ENCODE data around the gene HHIPL1. TPM values are rescaled to one million over a fixed set of nuclear protein-coding genes. Genes with fewer than 3 reads are reported as not detected.
A peak's percentile ranks its signal among the peaks of the same experiment; 100 is the strongest.

Gene HHIPL1
- total RNA-seq, 2 donors from 2014 or later = 3.0 to 3.4 TPM

DNA sequence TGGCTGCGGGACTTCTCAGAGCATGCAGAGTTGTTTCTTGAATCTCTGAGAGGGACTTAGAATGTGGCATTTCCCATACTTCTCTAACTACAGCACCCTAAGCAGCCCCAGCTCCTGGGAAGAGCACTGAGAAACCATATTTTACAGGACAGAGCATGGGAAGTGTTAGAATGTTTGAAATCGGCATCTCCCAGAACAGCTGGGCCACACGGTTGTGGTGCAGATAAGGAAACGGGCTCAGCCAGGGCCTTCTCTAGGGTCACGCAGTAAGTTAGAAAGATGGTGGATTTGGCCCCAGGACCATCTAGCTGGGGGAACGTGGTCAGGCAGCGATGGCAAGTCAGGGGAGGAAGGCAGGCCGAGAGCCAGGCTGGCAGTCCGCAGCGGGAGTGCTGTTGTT lies 10.5 kb upstream of the HHIPL1 start:
- WGBS, 2 experiments (ENCODE audit: insufficient coverage in 1 of 2, insufficient read length in 1 of 2) = 90 to 91% methylated on average over 4 to 10 of the region's 10 CpGs
- Histone ChIP-seq H3K27me3 (ENCODE audit: control insufficient read depth, insufficient read depth, low read length, poor library complexity, severe bottlenecking) (no peaks in the 10 kb centered on the region), H3K4me1 (ENCODE audit: control insufficient read depth, insufficient read depth, low read length) (no peaks in the 10 kb centered on the region), H3K4me3 (ENCODE audit: low read length) (no peak overlapping the region), H3K9ac (ENCODE audit: extremely low read depth, low read length, poor library complexity, severe bottlenecking) (no peak overlapping the region), H3K27ac (ENCODE audit: low read depth, low read length) (no peak overlapping the region), H3K9me3 (ENCODE audit: control insufficient read depth, low read length) (no peaks in the 10 kb centered on the region), H3K36me3 (ENCODE audit: control insufficient read depth, insufficient read depth, low read length) (no peaks in the 10 kb centered on the region)
- Mint-ChIP-seq H3K27me3 (ENCODE audit: insufficient read depth) (no peaks in the 10 kb centered on the region), H3K36me3 (ENCODE audit: low read depth) (no peaks in the 10 kb centered on the region), H3K4me1 (no peaks in the 10 kb centered on the region), H3K9me3 (no peaks in the 10 kb centered on the region), H3K27ac (peak overlapping the region; percentile 7), H3K4me3 (no peak overlapping the region)
- no peak for DNase-seq
- TF ChIP-seq, protein P1, sequence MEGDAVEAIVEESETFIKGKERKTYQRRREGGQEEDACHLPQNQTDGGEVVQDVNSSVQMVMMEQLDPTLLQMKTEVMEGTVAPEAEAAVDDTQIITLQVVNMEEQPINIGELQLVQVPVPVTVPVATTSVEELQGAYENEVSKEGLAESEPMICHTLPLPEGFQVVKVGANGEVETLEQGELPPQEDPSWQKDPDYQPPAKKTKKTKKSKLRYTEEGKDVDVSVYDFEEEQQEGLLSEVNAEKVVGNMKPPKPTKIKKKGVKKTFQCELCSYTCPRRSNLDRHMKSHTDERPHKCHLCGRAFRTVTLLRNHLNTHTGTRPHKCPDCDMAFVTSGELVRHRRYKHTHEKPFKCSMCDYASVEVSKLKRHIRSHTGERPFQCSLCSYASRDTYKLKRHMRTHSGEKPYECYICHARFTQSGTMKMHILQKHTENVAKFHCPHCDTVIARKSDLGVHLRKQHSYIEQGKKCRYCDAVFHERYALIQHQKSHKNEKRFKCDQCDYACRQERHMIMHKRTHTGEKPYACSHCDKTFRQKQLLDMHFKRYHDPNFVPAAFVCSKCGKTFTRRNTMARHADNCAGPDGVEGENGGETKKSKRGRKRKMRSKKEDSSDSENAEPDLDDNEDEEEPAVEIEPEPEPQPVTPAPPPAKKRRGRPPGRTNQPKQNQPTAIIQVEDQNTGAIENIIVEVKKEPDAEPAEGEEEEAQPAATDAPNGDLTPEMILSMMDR (conservative IDR thresholded peaks at IDR 0.05) = no peak

DNA sequence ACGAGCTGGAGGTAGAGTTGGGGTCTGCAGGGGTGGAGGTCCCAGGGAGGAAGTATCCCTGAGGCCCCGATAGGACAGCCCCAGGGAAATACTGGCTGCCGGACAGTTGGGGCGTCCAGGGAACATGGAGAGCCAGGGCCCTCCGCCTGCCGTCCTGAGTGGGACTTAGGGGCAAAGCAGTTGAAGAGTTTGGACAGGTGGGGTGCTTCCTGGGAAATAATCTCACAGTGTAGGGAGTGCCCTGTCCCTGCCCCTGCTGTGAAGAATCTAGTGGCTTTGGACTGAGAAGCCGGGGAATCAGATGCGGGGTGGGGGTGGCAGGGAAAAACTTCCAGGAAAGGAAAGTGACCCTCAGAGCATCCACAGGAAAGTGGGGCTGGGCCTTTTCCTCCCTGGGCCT lies 9.8 kb upstream of the HHIPL1 start:
- Histone ChIP-seq H3K27me3 (ENCODE audit: control insufficient read depth, insufficient read depth, low read length, poor library complexity, severe bottlenecking) (no peaks in the 10 kb centered on the region), H3K9ac (ENCODE audit: extremely low read depth, low read length, poor library complexity, severe bottlenecking) (no peak overlapping the region), H3K36me3 (ENCODE audit: control insufficient read depth, insufficient read depth, low read length) (no peaks in the 10 kb centered on the region), H3K27ac (ENCODE audit: low read depth, low read length) (no peak overlapping the region), H3K4me1 (ENCODE audit: control insufficient read depth, insufficient read depth, low read length) (no peaks in the 10 kb centered on the region), H3K4me3 (ENCODE audit: low read length) (no peak overlapping the region), H3K9me3 (ENCODE audit: control insufficient read depth, low read length) (no peaks in the 10 kb centered on the region)
- H3K27me3 Mint-ChIP-seq (ENCODE audit: insufficient read depth) = no peaks in the 10 kb centered on the region
- TF ChIP-seq, protein P1 (conservative IDR thresholded peaks at IDR 0.05) = no peak
- WGBS, 2 experiments (ENCODE audit: insufficient coverage in 1 of 2, insufficient read length in 1 of 2) = 87% methylated on average over 6 to 8 of the region's 8 CpGs
- no peaks in the 10 kb centered on the region for H3K4me1 Mint-ChIP-seq
- no peak overlapping the region for H3K4me3 Mint-ChIP-seq
- H3K27ac Mint-ChIP-seq = no peak overlapping the region
- no peaks in the 10 kb centered on the region for H3K9me3 Mint-ChIP-seq
- no peak for DNase-seq
- no peaks in the 10 kb centered on the region for H3K36me3 Mint-ChIP-seq (ENCODE audit: low read depth)

GRCh38 chr14:99636487-99636886 lies 8.4 kb upstream of the HHIPL1 start:
- WGBS, 2 experiments (ENCODE audit: insufficient coverage in 1 of 2, insufficient read length in 1 of 2) = 90 to 91% methylated on average over 3 to 5 of the region's 5 CpGs
- no peaks in the 10 kb centered on the region for H3K27me3 Mint-ChIP-seq (ENCODE audit: insufficient read depth)
- no peak overlapping the region for H3K4me3 Mint-ChIP-seq
- no peak overlapping the region for H3K4me3 ChIP-seq (ENCODE audit: low read length)
- H3K36me3 ChIP-seq (ENCODE audit: control insufficient read depth, insufficient read depth, low read length) = no peaks in the 10 kb centered on the region
- no peaks in the 10 kb centered on the region for H3K27me3 ChIP-seq (ENCODE audit: control insufficient read depth, insufficient read depth, low read length, poor library complexity, severe bottlenecking)
- no peak overlapping the region for H3K9ac ChIP-seq (ENCODE audit: extremely low read depth, low read length, poor library complexity, severe bottlenecking)
- no peaks in the 10 kb centered on the region for H3K9me3 ChIP-seq (ENCODE audit: control insufficient read depth, low read length)
- DNase-seq = no peak
- H3K36me3 Mint-ChIP-seq (ENCODE audit: low read depth) = no peaks in the 10 kb centered on the region
- TF ChIP-seq, protein P1 (conservative IDR thresholded peaks at IDR 0.05) = peak; percentile 18
- H3K9me3 Mint-ChIP-seq = no peaks in the 10 kb centered on the region
- H3K27ac Mint-ChIP-seq = no peak overlapping the region
- H3K27ac ChIP-seq (ENCODE audit: low read depth, low read length) = no peak overlapping the region
- no peaks in the 10 kb centered on the region for H3K4me1 Mint-ChIP-seq
- H3K4me1 ChIP-seq (ENCODE audit: control insufficient read depth, insufficient read depth, low read length) = no peaks in the 10 kb centered on the region
